K562 (cell line): ENCODE data around the gene ZSCAN29. TPM values are rescaled to one million over a fixed set of nuclear protein-coding genes. Genes with fewer than 3 reads are reported as not detected.
A peak's percentile ranks its signal among the peaks of the same experiment; 100 is the strongest.

Experiments
- ATAC-seq: fragments of 200-7000 bp; cut with Tn5 transposase; 3 replicates; pipeline ENCODE4 v1.9.1; 2020; ENCODE audit warnings: moderate library complexity
- BruUV-seq: library from RNA; stranded (reverse); fragments of 400-500 nt; replicated peaks from 2 replicates; lab custom pipeline; 2021; lab: Mats Ljungman, UMichigan
- CTCF ChIA-PET: fragments of 300-600 bp; formaldehyde crosslinking; extraction: SDS; loops from one replicate; lab custom pipeline; 2021; ENCODE audit warnings: low intra/inter-chr PET ratio; lab: Yijun Ruan, JAX
- POLR2A ChIA-PET: fragments of 300-600, 350-650 bp; sonication (Branson Sonifier 250); formaldehyde crosslinking; extraction: SDS; loops from one replicate; lab custom pipeline; 2021; ENCODE audit warnings: antibody characterized with exemption, inconsistent platforms; lab: Yijun Ruan, JAX
- DNase-seq, 4 experiments: peaks; one replicate each; pipeline versions ENCODE4 v3.0.0 to v3.0.0-alpha.2; 2011 to 2018; ENCODE audit warnings: low spot score in 3 of 4, mixed read lengths in 3 of 4; ENCODE audit errors: extremely low read depth in 1 of 4
- FAIRE-seq: peaks from 2 replicates; lab custom pipeline; 2011; peaks lifted over from hg19 to GRCh38; lab: Jason Lieb, UNC
- H2AFZ ChIP-seq: 2 replicates; pipeline ENCODE4 v1.6.0; 2011; ENCODE audit warnings: low read depth, low read length, control low read depth, inconsistent platforms
- H3K27ac ChIP-seq: fragments of 200-600 bp; 3 replicates; pipeline ENCODE4 v1.8.0; 2011; ENCODE audit warnings: low read depth, mild to moderate bottlenecking, control low read depth, inconsistent platforms, low read length, moderate library complexity, mixed read lengths; ENCODE audit errors: extremely low read depth
- H3K27me3 ChIP-seq, 2 experiments: fragments of 300-600 bp in 1 of 2; 2 replicates in 1 of 2; 3 replicates in 1 of 2; pipeline versions ENCODE4 v1.6.0 to v1.8.0; 2011; ENCODE audit warnings: inconsistent platforms in 2 of 2, low read length in 2 of 2, mild to moderate bottlenecking in 1 of 2, mixed read lengths in 1 of 2, moderate library complexity in 1 of 2; ENCODE audit not compliant: control insufficient read depth in 2 of 2, insufficient read depth in 2 of 2
- H3K36me3 ChIP-seq: fragments of 300-600 bp; 3 replicates; pipeline ENCODE4 v1.8.0; 2011; ENCODE audit warnings: mild to moderate bottlenecking, low read length, inconsistent platforms; ENCODE audit not compliant: control insufficient read depth, insufficient read depth
- H3K4me1 ChIP-seq, 2 experiments: fragments of 200-600 bp in 1 of 2; replicated peaks in 1 of 2; 2 replicates in 1 of 2; 3 replicates in 1 of 2; pipeline versions ENCODE4 v1.5.1 to v1.8.0; 2011; ENCODE audit warnings: inconsistent platforms in 2 of 2, low read length in 2 of 2, mild to moderate bottlenecking in 1 of 2, mixed read lengths in 1 of 2, moderate library complexity in 1 of 2; ENCODE audit not compliant: control insufficient read depth in 2 of 2, insufficient read depth in 2 of 2
- H3K4me2 ChIP-seq: 2 replicates; pipeline ENCODE4 v1.6.1; 2011; ENCODE audit warnings: low read length, control low read depth, inconsistent platforms, mixed read lengths; ENCODE audit not compliant: insufficient read depth
- H3K4me3 ChIP-seq: fragments of 200-600 bp; sonication (generic), shearing (Covaris generic); 2 replicates; pipeline ENCODE4 v1.5.1; 2016; ENCODE audit warnings: control low read depth, inconsistent platforms
- H3K79me2 ChIP-seq: fragments of 200-600 bp; 3 replicates; pipeline ENCODE4 v1.8.0; 2011; ENCODE audit warnings: low read length, inconsistent platforms; ENCODE audit not compliant: control insufficient read depth, insufficient read depth
- H3K9ac ChIP-seq, 2 experiments: 2 replicates each; pipeline versions ENCODE4 v1.6.0 to v1.6.1; 2011; ENCODE audit warnings: low read depth in 2 of 2, low read length in 2 of 2, control low read depth in 1 of 2, inconsistent platforms in 1 of 2, mild to moderate bottlenecking in 1 of 2, mixed read lengths in 1 of 2; ENCODE audit not compliant: insufficient read depth in 1 of 2
- H3K9me1 ChIP-seq: one replicate; pipeline ENCODE4 v1.6.0; 2011; ENCODE audit warnings: inconsistent platforms, mild to moderate bottlenecking, low read length, moderate library complexity; ENCODE audit not compliant: control insufficient read depth, insufficient read depth
- H3K9me3 ChIP-seq: replicated peaks from 2 replicates; pipeline ENCODE4 v1.5.1; 2011; ENCODE audit warnings: low read depth, low read length, inconsistent platforms; ENCODE audit not compliant: control insufficient read depth, insufficient read depth
- H4K20me1 ChIP-seq: replicated peaks from 2 replicates; pipeline ENCODE4 v1.6.1; 2011; ENCODE audit warnings: low read length, inconsistent platforms, mixed read lengths; ENCODE audit not compliant: control insufficient read depth, insufficient read depth
- AFF1 ChIP-seq, 2 experiments: fragments of 450-650 bp; IDR thresholded peaks; 2 replicates each; pipeline ENCODE4 v1.6.1; 2018; ENCODE audit warnings: mild to moderate bottlenecking in 2 of 2, low read depth in 1 of 2; ENCODE audit not compliant: partially characterized antibody in 2 of 2
- ARHGAP35 ChIP-seq: fragments of 450-650 bp; IDR thresholded peaks from 2 replicates; pipeline ENCODE4 v1.6.1; 2018; ENCODE audit not compliant: partially characterized antibody
- ARID3B ChIP-seq: fragments of 250-450 bp; sonication (Bioruptor Pico); IDR thresholded peaks from 2 replicates; pipeline ENCODE4 v1.4.0; 2020; ENCODE audit warnings: borderline replicate concordance
- E2F4 ChIP-seq: sonication (generic); formaldehyde crosslinking; IDR thresholded peaks from 2 replicates; pipeline ENCODE4 v1.8.0; 2022; ENCODE audit warnings: mild to moderate bottlenecking, low read depth, missing genetic modification reagents
- FOXJ3 ChIP-seq: sonication (generic); formaldehyde crosslinking; IDR thresholded peaks from 2 replicates; pipeline ENCODE4 v1.4.0; 2020; ENCODE audit warnings: mild to moderate bottlenecking, missing genetic modification reagents
- GABPB2 ChIP-seq: fragments of 250-450 bp; sonication (Bioruptor Pico); conservative IDR thresholded peaks from 2 replicates; pipeline ENCODE4 v1.5.1; 2021; ENCODE audit warnings: mild to moderate bottlenecking
- NR1H2 ChIP-seq: sonication (generic); formaldehyde crosslinking; IDR thresholded peaks from 2 replicates; pipeline ENCODE4 v1.4.0; 2020; ENCODE audit warnings: mild to moderate bottlenecking, missing genetic modification reagents
- STAG1 ChIP-seq: sonication (generic); formaldehyde crosslinking; IDR thresholded peaks from 2 replicates; pipeline ENCODE4 v1.5.0; 2020; ENCODE audit warnings: missing genetic modification reagents, borderline replicate concordance
- YBX1 ChIP-seq: fragments of 450-650 bp; IDR thresholded peaks from 2 replicates; pipeline ENCODE4 v1.7.1; 2016; ENCODE audit warnings: mild to moderate bottlenecking
- ZC3H11A ChIP-seq: IDR thresholded peaks from 2 replicates; pipeline ENCODE4 v1.6.1; 2012; ENCODE audit warnings: low read depth, low read length, improper control_type of control experiment
- ZNF12 ChIP-seq: sonication (generic); formaldehyde crosslinking; IDR thresholded peaks from 2 replicates; pipeline ENCODE4 v1.4.0; 2020; ENCODE audit warnings: mild to moderate bottlenecking, missing genetic modification reagents
- ZNF354B ChIP-seq: fragments of 250-450 bp; sonication (Bioruptor Pico); IDR thresholded peaks from 2 replicates; pipeline ENCODE4 v1.4.0; 2020
- ZNF507 ChIP-seq: conservative IDR thresholded peaks from 2 replicates; pipeline ENCODE4 v1.6.1; 2017; ENCODE audit warnings: missing genetic modification characterization, missing compliant biosample characterization
- WGBS: fragments of 100-300 bp; shearing (Covaris generic); methylation state at CpG from one replicate; pipeline ENCODE4 v1.1.6; 2016; ENCODE audit warnings: low coverage, mixed read lengths; ENCODE audit not compliant: insufficient coverage; ENCODE audit errors: missing lambda C conversion rate; 5-methylcytosine and 5-hydroxymethylcytosine counted together
- in situ Hi-C: fragments of 300-500 bp; cut with MboI; formaldehyde crosslinking; loops from 4 replicates; pipeline ENCODE4 v1.15.0; 2018; ENCODE audit warnings: inconsistent platforms, mixed read lengths
- intact Hi-C: fragments of 100-400 bp; cut with micrococcal nuclease; formaldehyde crosslinking; loops from 2 replicates; pipeline ENCODE4 v1.14.2; 2022
- polyA plus RNA-seq, 8 experiments: library from polyadenylated mRNA; depleted of rRNA in 4 of 8; stranded (reverse) in 5 of 8; unstranded in 3 of 8; fragments of >200 nt; fragmentation: Nextera tagmentation in 2 of 8; fragmentation: Illumina TruSeq in 1 of 8; extraction: Ambion mirVana in 2 of 8; extraction: Trizol in 1 of 8; gene quantifications; 2 replicates each; pipeline versions ENCODE4 v1.2.1 to v1.2.3, GENCODE V29; 2011 to 2014; ENCODE audit warnings: inconsistent platforms in 1 of 8, missing spikeins in 1 of 8
- total RNA-seq, 7 experiments: library from RNA; depleted of rRNA in 6 of 7; stranded (reverse); fragments of >200 nt in 6 of 7; fragmentation: Illumina TruSeq in 2 of 7; extraction: Trizol in 2 of 7; gene quantifications; 2 replicates each; pipeline versions ENCODE4 v1.2.1 to v1.2.3, GENCODE V29; 2011 to 2021; ENCODE audit warnings: low replicate concordance in 1 of 7

The ZSCAN29 gene
- total and polyA plus RNA-seq, 9 of the 15 experiments (the other 6 are each of a cell fraction or from before 2014, with no cell fraction given): 2.5 to 28.6 (median 19.7) TPM

GRCh38 chr15:43329217-43329959 is 41.5 kb downstream of the ZSCAN29 start:
- peak; percentile 18 to 44 (median 23) for DNase-seq
- TF ChIP-seq ZNF354B (CRISPR knock-in tag) (no peak), STAG1 (CRISPR knock-in tag) (peak; percentile 22; the same call in 1 of the 2 replicates), ZC3H11A (no peak), GABPB2 (no peak), ARID3B (CRISPR knock-in tag) (no peak), AFF1 (IDR thresholded peaks at IDR 0.05; ENCODE audit: low read depth in 1 of 2, partially characterized antibody in 2 of 2) (no peak), E2F4 (no peak), ZNF12 (0 out of 2 replicates have a peak, but pooled peaks have one; percentile 6), FOXJ3 (no peak), ARHGAP35 (no peak), YBX1 (no peak), NR1H2 (CRISPR knock-in tag) (0 out of 2 replicates have a peak, but pooled peaks have one; percentile 4), ZNF507 (tag) (no peak)

More at GRCh38 chr15:43329217-43329959, 41.5 kb downstream of the ZSCAN29 start:
- peak; percentile 12 for ATAC-seq
- Histone ChIP-seq H3K79me2 (peaks cover 40% of the 10 kb centered on the region), H2AFZ (peak overlapping the region; percentile 97), H3K9me3 (no peaks in the 10 kb centered on the region), H3K9ac (peak overlapping the region; percentile 86 to 99), H3K27ac (peak overlapping the region; percentile 96), H3K9me1 (no peaks in the 10 kb centered on the region), H3K36me3 (peaks cover 34% of the 10 kb centered on the region), H3K4me3 (peak overlapping the region; percentile 60), H3K27me3 (no peaks in the 10 kb centered on the region), H4K20me1 (no peaks in the 10 kb centered on the region; the same call in 1 of the 2 replicates), H3K4me1 (peaks cover 14 to 15% of the 10 kb centered on the region in 2 experiments; a peak in 4 of 5 replicates), H3K4me2 (peak overlapping the region; percentile 97)
- FAIRE-seq: no peak
- ChIA-PET POLR2A (interaction anchor here (0.6 to 1.8 kb wide), 7 partner anchors 13 to 99 kb away, joined by 3 to 6 read pairs (median 3); no protein-coding TSS in a partner anchor), CTCF (no interaction called here)
- in situ Hi-C loops (no loop called here), intact Hi-C loops (no loop called here)
- no TSS peak for BruUV-seq
- WGBS: 3% methylated on average over 37 of the region's 38 CpGs
